Loucy (cell line): ENCODE results near the gene DTX3.

Source experiments
- H2AFZ ChIP-seq: fragments of 200-600 bp; sonication (generic); 2 replicates; pipeline ENCODE4 v1.6.0; 2016; ENCODE audit warnings: antibody characterized with exemption, mild to moderate bottlenecking, low read length, moderate library complexity
- H3F3A ChIP-seq: fragments of 200-600 bp; 2 replicates; pipeline ENCODE4 v1.6.0; 2016; ENCODE audit warnings: antibody characterized with exemption, low read depth, mild to moderate bottlenecking
- H3K27me3 ChIP-seq: fragments of 200-600 bp; sonication (generic); 2 replicates; pipeline ENCODE4 v1.6.1; 2014; ENCODE audit warnings: low read length, mild to moderate bottlenecking; ENCODE audit not compliant: insufficient read depth, poor library complexity, severe bottlenecking
- H3K36me3 ChIP-seq: fragments of 200-600 bp; sonication (generic); 2 replicates; pipeline ENCODE4 v1.6.1; 2016; ENCODE audit warnings: low read length; ENCODE audit not compliant: insufficient read depth
- H3K4me1 ChIP-seq: fragments of 200-600 bp; sonication (generic); 2 replicates; pipeline ENCODE4 v1.5.1; 2014; ENCODE audit warnings: low read length, mild to moderate bottlenecking; ENCODE audit not compliant: insufficient read depth, poor library complexity, severe bottlenecking
- H3K4me2 ChIP-seq: fragments of 200-600 bp; sonication (generic); 2 replicates; pipeline ENCODE4 v1.6.0; 2014; ENCODE audit warnings: antibody characterized with exemption, low read length, low read depth, mild to moderate bottlenecking; ENCODE audit not compliant: poor library complexity, severe bottlenecking
- H3K4me3 ChIP-seq: fragments of 200-600 bp; sonication (generic); 2 replicates; pipeline ENCODE4 v1.5.1; 2014; ENCODE audit warnings: low read length, mild to moderate bottlenecking, mixed read lengths; ENCODE audit not compliant: poor library complexity, severe bottlenecking
- H3K79me2 ChIP-seq: fragments of 200-600 bp; sonication (generic); 2 replicates; pipeline ENCODE4 v1.6.1; 2014; ENCODE audit warnings: low read length; ENCODE audit not compliant: insufficient read depth
- H3K9ac ChIP-seq: fragments of 200-600 bp; sonication (generic); 2 replicates; pipeline ENCODE4 v1.6.0; 2014; ENCODE audit warnings: mild to moderate bottlenecking, low read depth, low read length, moderate library complexity; ENCODE audit not compliant: poor library complexity, severe bottlenecking
- H3K9me2 ChIP-seq: fragments of 200-600 bp; sonication (generic); replicated peaks from 2 replicates; pipeline ENCODE4 v1.6.1; 2016; ENCODE audit warnings: low read depth, low read length, mixed read lengths
- H3K9me3 ChIP-seq: fragments of 200-600 bp; sonication (generic); 2 replicates; pipeline ENCODE4 v1.6.1; 2014; ENCODE audit warnings: mild to moderate bottlenecking, antibody characterized with exemption, low read length, low read depth; ENCODE audit not compliant: insufficient read depth
- H4K20me1 ChIP-seq: fragments of 200-600 bp; sonication (generic); 2 replicates; pipeline ENCODE4 v1.6.0; 2014; ENCODE audit warnings: antibody characterized with exemption, low read length, mild to moderate bottlenecking; ENCODE audit not compliant: insufficient read depth, poor library complexity, severe bottlenecking
- CTCF ChIP-seq: fragments of 200-600 bp; sonication (generic); conservative IDR thresholded peaks from 2 replicates; pipeline ENCODE4 v1.5.1; 2014; ENCODE audit warnings: mild to moderate bottlenecking, antibody characterized with exemption, low read length
- EZH2phosphoT487 ChIP-seq: fragments of 200-600 bp; IDR thresholded peaks from 2 replicates; pipeline ENCODE4 v1.6.1; 2018; ENCODE audit warnings: antibody characterized with exemption, mild to moderate bottlenecking, moderate library complexity, borderline replicate concordance

Gene DTX3

GRCh38 chr12:57623811-57624390, 19.3 kb downstream of the DTX3 start:
- H3K79me2 ChIP-seq: no peaks in the 10 kb centered on the region
- H3K27me3 ChIP-seq: no peaks in the 10 kb centered on the region
- no peaks in the 10 kb centered on the region for H3K9me2 ChIP-seq
- no peak overlapping the region for H3K9ac ChIP-seq
- H3K9me3 ChIP-seq: no peaks in the 10 kb centered on the region
- H3K4me2 ChIP-seq: no peak overlapping the region
- no peak overlapping the region for H2AFZ ChIP-seq
- H3K4me3 ChIP-seq: no peak overlapping the region
- no peaks in the 10 kb centered on the region for H3K36me3 ChIP-seq
- H3K4me1 ChIP-seq: no peaks in the 10 kb centered on the region
- no peaks in the 10 kb centered on the region for H4K20me1 ChIP-seq
- no peaks in the 10 kb centered on the region for H3F3A ChIP-seq
- TF ChIP-seq EZH2phosphoT487 (no peak), CTCF (no peak)

GRCh38 chr12:57624441-57625220, 20.0 kb downstream of the DTX3 start:
- Histone ChIP-seq H3K9ac (no peak overlapping the region), H3K9me2 (no peaks in the 10 kb centered on the region), H3F3A (no peaks in the 10 kb centered on the region), H3K9me3 (no peaks in the 10 kb centered on the region), H3K27me3 (no peaks in the 10 kb centered on the region), H3K4me2 (no peak overlapping the region), H3K4me1 (no peaks in the 10 kb centered on the region), H2AFZ (no peak overlapping the region), H3K36me3 (no peaks in the 10 kb centered on the region), H3K79me2 (no peaks in the 10 kb centered on the region), H3K4me3 (no peak overlapping the region), H4K20me1 (no peaks in the 10 kb centered on the region)
- TF ChIP-seq CTCF (no peak), EZH2phosphoT487 (no peak)

GRCh38 chr12:57625261-57626032, 20.8 kb downstream of the DTX3 start:
- no peak overlapping the region for H3K4me3 ChIP-seq

More at GRCh38 chr12:57625261-57626032, 20.8 kb downstream of the DTX3 start:
- H3K79me2 ChIP-seq: no peaks in the 10 kb centered on the region
- TF ChIP-seq EZH2phosphoT487: no peak
- TF ChIP-seq CTCF: no peak
- H3K27me3 ChIP-seq: no peaks in the 10 kb centered on the region
- no peak overlapping the region for H3K4me2 ChIP-seq
- H3F3A ChIP-seq: no peaks in the 10 kb centered on the region
- H3K9ac ChIP-seq: no peak overlapping the region
- no peaks in the 10 kb centered on the region for H4K20me1 ChIP-seq
- no peaks in the 10 kb centered on the region for H3K9me3 ChIP-seq
- H3K36me3 ChIP-seq: no peaks in the 10 kb centered on the region
- no peaks in the 10 kb centered on the region for H3K4me1 ChIP-seq
- no peak overlapping the region for H2AFZ ChIP-seq
- no peaks in the 10 kb centered on the region for H3K9me2 ChIP-seq
